Endodermal cell (in vitro differentiated cells): ENCODE results near the gene MSMB. TPM values are rescaled to one million over a fixed set of nuclear protein-coding genes. Genes with fewer than 3 reads are reported as not detected.
"Not testable (repeated sequence)": the region's sequence is repeated elsewhere in the genome, so short reads cannot be mapped to it uniquely, and the experiment has no call there.

Experiments
- DNase-seq: peaks from one replicate; pipeline ENCODE4 v3.0.0-alpha.2; 2017
- H3K27ac ChIP-seq: 2 replicates; pipeline ENCODE4 v1.5.1; 2013; ENCODE audit warnings: mild to moderate bottlenecking, low read depth, low read length, moderate library complexity
- H3K27me3 ChIP-seq: 2 replicates; pipeline ENCODE4 v1.6.1; 2013; ENCODE audit warnings: mild to moderate bottlenecking, low read length, moderate library complexity; ENCODE audit not compliant: insufficient read depth, control insufficient read depth, poor library complexity, severe bottlenecking
- H3K36me3 ChIP-seq: 2 replicates; pipeline ENCODE4 v1.7.0; 2013; ENCODE audit warnings: mild to moderate bottlenecking, low read length, moderate library complexity; ENCODE audit not compliant: control insufficient read depth, insufficient read depth
- H3K4me1 ChIP-seq: one replicate; pipeline ENCODE4 v1.7.0; 2013; ENCODE audit warnings: low read length; ENCODE audit not compliant: control insufficient read depth, insufficient read depth
- H3K4me3 ChIP-seq: 2 replicates; pipeline ENCODE4 v1.5.1; 2013; ENCODE audit warnings: mild to moderate bottlenecking, low read length, moderate library complexity
- H3K9ac ChIP-seq: 2 replicates; pipeline ENCODE4 v1.6.1; 2013; ENCODE audit warnings: mild to moderate bottlenecking, low read length, moderate library complexity; ENCODE audit not compliant: poor library complexity, severe bottlenecking; ENCODE audit errors: extremely low read depth
- H3K9me3 ChIP-seq: 2 replicates; pipeline ENCODE4 v1.6.1; 2013; ENCODE audit warnings: mild to moderate bottlenecking, low read length, moderate library complexity; ENCODE audit not compliant: control insufficient read depth
- H3K27ac Mint-ChIP-seq: 2 replicates; pipeline ENCODE4 v1.8.0; 2020; ENCODE audit warnings: mixed read lengths
- H3K27me3 Mint-ChIP-seq: 2 replicates; pipeline ENCODE4 v1.8.0; 2021; ENCODE audit warnings: mild to moderate bottlenecking, mixed read lengths; ENCODE audit not compliant: insufficient read depth
- H3K36me3 Mint-ChIP-seq: 2 replicates; pipeline ENCODE4 v1.8.0; 2020; ENCODE audit warnings: low read depth, mixed read lengths
- H3K4me1 Mint-ChIP-seq: 2 replicates; pipeline ENCODE4 v1.8.0; 2020; ENCODE audit warnings: mixed read lengths
- H3K4me3 Mint-ChIP-seq: 2 replicates; pipeline ENCODE4 v1.8.0; 2020; ENCODE audit warnings: mild to moderate bottlenecking, moderate library complexity, mixed read lengths
- H3K9me3 Mint-ChIP-seq: 2 replicates; pipeline ENCODE4 v1.8.0; 2020; ENCODE audit warnings: mild to moderate bottlenecking, mixed read lengths
- CTCF ChIP-seq: fragments of 200-600 bp; sonication (generic); conservative IDR thresholded peaks from 2 replicates; pipeline ENCODE4 v1.5.0; 2021; ENCODE audit warnings: antibody characterized with exemption, mild to moderate bottlenecking
- WGBS, 2 experiments: methylation state at CpG; one replicate each; pipeline versions ENCODE4 v1.1.5 to v1.1.7; 2013; ENCODE audit warnings: missing lambda C conversion rate in 2 of 2, mixed read lengths in 1 of 2; ENCODE audit not compliant: insufficient coverage in 1 of 2, insufficient read length in 1 of 2; 5-methylcytosine and 5-hydroxymethylcytosine counted together
- total RNA-seq, 2 donors: library from RNA; stranded (reverse); fragmentation: NEBNext Ultra II Directional in 1 of 2; extraction: Animal tissue kit (Norgen Biotek cat#: 25700) in 1 of 2; gene quantifications; 2 replicates in 1 of 2; 3 replicates in 1 of 2; pipeline ENCODE4 v1.2.1, GENCODE V29; 2021

Gene MSMB
- total RNA-seq, 2 donors from 2014 or later, result 2.4 to 2.9 TPM

DNA sequence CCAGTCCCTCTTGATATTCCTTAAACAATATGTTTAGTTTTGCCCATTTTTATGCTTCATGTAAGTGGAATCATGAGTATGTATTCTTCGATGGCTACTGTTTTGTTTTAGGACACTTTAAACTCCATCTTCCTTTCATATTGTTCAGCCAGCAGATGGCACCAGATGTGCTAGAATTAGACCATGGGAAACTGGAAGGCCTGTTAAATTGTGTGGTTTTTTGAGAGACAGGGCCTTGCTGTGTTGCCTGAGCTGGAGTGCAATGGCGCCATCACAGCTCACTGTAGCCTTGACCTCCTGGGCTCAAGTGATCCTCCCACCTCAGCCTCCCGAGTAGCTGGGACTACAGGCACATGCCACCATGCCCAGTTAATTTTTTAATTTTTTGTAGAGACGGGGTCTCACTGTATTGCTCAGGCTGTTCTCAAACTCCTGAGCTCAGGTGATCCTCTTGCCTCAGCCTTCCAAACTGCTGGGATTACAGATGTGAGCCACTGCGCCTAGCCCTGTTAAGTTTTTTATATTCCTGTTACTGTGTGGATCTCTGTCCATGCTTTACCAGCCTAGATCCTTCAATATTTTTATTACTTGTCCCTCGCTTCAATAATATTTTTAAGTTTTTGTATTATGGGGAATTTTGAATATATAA, 62.4 kb downstream of the MSMB start:
- peaks cover 26% of the 10 kb centered on the region for H3K36me3 Mint-ChIP-seq

More for the DNA sequence above, 62.4 kb downstream of the MSMB start:
- H3K9me3 ChIP-seq, H3K4me3 Mint-ChIP-seq, H3K4me1 Mint-ChIP-seq, H3K27ac ChIP-seq, H3K27ac Mint-ChIP-seq, H3K4me1 ChIP-seq, H3K4me3 ChIP-seq, H3K9me3 Mint-ChIP-seq, H3K27me3 ChIP-seq, H3K9ac ChIP-seq, H3K27me3 Mint-ChIP-seq: not testable (repeated sequence)
- WGBS, 2 experiments, result 71% methylated on average over 3 of the region's 6 CpGs; no CpG with 5 or more reads in 1 of the 2 experiments
- peak; percentile 52 for DNase-seq
- TF ChIP-seq CTCF, result peak; percentile 64
- H3K36me3 ChIP-seq, result peaks cover 27% of the 10 kb centered on the region

Other genes starting within 250 kb of the MSMB start
- gene AGAP4, start 198.8 kb downstream of the MSMB start, total RNA-seq, result 10 to 100 TPM; 44.2 to 48.3 TPM
- gene TIMM23, start 73.8 kb downstream of the MSMB start, total RNA-seq, result 10 to 100 TPM; 86.3 to 88.5 TPM
- 100 to 1,000 TPM; 157 to 200 TPM for gene NCOA4, start 15.6 kb downstream of the MSMB start, total RNA-seq
- gene ANTXRL, start 240.7 kb upstream of the MSMB start, total RNA-seq, result not detected